GM12878 (cell line): ENCODE data around the gene ETF1. TPM values are rescaled to one million over a fixed set of nuclear protein-coding genes. Genes with fewer than 3 reads are reported as not detected.

Experiments used
- ATAC-seq: fragments of 200-7000 bp; cut with Tn5 transposase; 3 replicates; pipeline ENCODE4 v1.9.1; 2020; ENCODE audit warnings: mild to moderate bottlenecking, moderate library complexity
- BruUV-seq: library from RNA; stranded (reverse); fragments of 400-500 nt; replicated peaks from 2 replicates; lab custom pipeline; 2021; lab: Mats Ljungman, UMichigan
- CTCF ChIA-PET: fragments of 300-600 bp; sonication (Branson Sonifier 250); formaldehyde crosslinking; extraction: SDS; loops from one replicate; lab custom pipeline; 2021; ENCODE audit warnings: inconsistent platforms; lab: Yijun Ruan, JAX
- POLR2A ChIA-PET: fragments of 350-600 bp; formaldehyde crosslinking; extraction: SDS; loops from one replicate; lab custom pipeline; 2021; ENCODE audit warnings: inconsistent platforms; lab: Charles Lee
- RAD21 ChIA-PET: fragments of 300-600 bp; sonication (Branson Sonifier 250); formaldehyde crosslinking; loops from one replicate; lab custom pipeline; 2023; ENCODE audit warnings: antibody characterized with exemption; ENCODE audit not compliant: unreplicated experiment; lab: Charles Lee
- SMC1A ChIA-PET: fragments of 300-600 bp; sonication (Branson Sonifier 250); formaldehyde crosslinking; loops from one replicate; lab custom pipeline; 2023; ENCODE audit not compliant: unreplicated experiment, uncharacterized antibody; lab: Charles Lee
- DNase-seq: peaks from one replicate; pipeline ENCODE4 v3.0.0-alpha.2; 2011; ENCODE audit warnings: low read depth, low spot score
- FAIRE-seq: peaks from 3 replicates; lab custom pipeline; 2011; peaks lifted over from hg19 to GRCh38; lab: Jason Lieb, UNC
- H2AFZ ChIP-seq: 2 replicates; pipeline ENCODE4 v1.6.0; 2011; ENCODE audit warnings: low read depth, low read length, control low read depth; ENCODE audit not compliant: control insufficient read depth
- H3K27ac ChIP-seq: 2 replicates; pipeline ENCODE4 v1.5.1; 2011; ENCODE audit warnings: control low read depth; ENCODE audit not compliant: control insufficient read depth, insufficient read depth
- H3K27me3 ChIP-seq, 2 experiments: replicated peaks in 1 of 2; 2 replicates each; pipeline versions ENCODE4 v1.6.0 to v1.6.1; 2011; ENCODE audit warnings: low read length in 1 of 2; ENCODE audit not compliant: control insufficient read depth in 2 of 2, insufficient read depth in 2 of 2
- H3K36me3 ChIP-seq, 2 experiments: 2 replicates each; pipeline ENCODE4 v1.5.1; 2011; ENCODE audit warnings: low read length in 1 of 2; ENCODE audit not compliant: control insufficient read depth in 2 of 2, insufficient read depth in 2 of 2
- H3K4me1 ChIP-seq: 2 replicates; pipeline ENCODE4 v1.6.1; 2011; ENCODE audit warnings: mild to moderate bottlenecking, low read length, moderate library complexity, mixed read lengths; ENCODE audit not compliant: control insufficient read depth, insufficient read depth
- H3K4me2 ChIP-seq: 2 replicates; pipeline ENCODE4 v1.6.0; 2011; ENCODE audit warnings: control low read depth; ENCODE audit not compliant: control insufficient read depth, insufficient read depth
- H3K4me3 ChIP-seq: fragments of 200-600 bp; sonication (generic); 2 replicates; pipeline ENCODE4 v1.5.1; 2016
- H3K79me2 ChIP-seq: 2 replicates; pipeline ENCODE4 v1.6.0; 2011; ENCODE audit warnings: low read length; ENCODE audit not compliant: control insufficient read depth, insufficient read depth
- H3K9ac ChIP-seq: 2 replicates; pipeline ENCODE4 v1.8.0; 2011; ENCODE audit warnings: low read length, control low read depth, mixed read lengths; ENCODE audit not compliant: control insufficient read depth, insufficient read depth
- H3K9me3 ChIP-seq: replicated peaks from 3 replicates; pipeline ENCODE4 v1.5.1; 2011; ENCODE audit warnings: mild to moderate bottlenecking, low read length; ENCODE audit not compliant: control insufficient read depth, insufficient read depth
- H4K20me1 ChIP-seq: 2 replicates; pipeline ENCODE4 v1.6.0; 2011; ENCODE audit not compliant: control insufficient read depth, insufficient read depth
- CEBPB ChIP-seq, 2 experiments: fragments of 150-350 bp in 1 of 2; IDR thresholded peaks; 2 replicates each; pipeline ENCODE4 v1.6.1; 2012 to 2014; ENCODE audit warnings: low read depth in 2 of 2, low read length in 2 of 2, borderline replicate concordance in 1 of 2, inconsistent platforms in 1 of 2
- EZH2 ChIP-seq: IDR thresholded peaks from 2 replicates; pipeline ENCODE4 v1.6.1; 2012; ENCODE audit warnings: low read depth, mild to moderate bottlenecking, control low read depth, inconsistent platforms, low read length, borderline replicate concordance; ENCODE audit not compliant: control insufficient read depth
- POLR2A ChIP-seq: IDR thresholded peaks from 2 replicates; pipeline ENCODE4 v1.6.1; 2011; ENCODE audit warnings: low read depth, mild to moderate bottlenecking, low read length
- POLR2AphosphoS5 ChIP-seq: IDR thresholded peaks from 2 replicates; pipeline ENCODE4 v1.6.1; 2011; ENCODE audit warnings: mild to moderate bottlenecking, low read length, inconsistent platforms
- RELB ChIP-seq: fragments of 450-650 bp; IDR thresholded peaks from 2 replicates; pipeline ENCODE4 v1.6.1; 2017; ENCODE audit warnings: low read depth, mild to moderate bottlenecking, moderate library complexity
- SREBF1 ChIP-seq: IDR thresholded peaks from 2 replicates; pipeline ENCODE4 v1.6.1; 2012; ENCODE audit warnings: mild to moderate bottlenecking, low read length
- SRF ChIP-seq, 2 experiments: IDR thresholded peaks; 2 replicates each; pipeline ENCODE4 v1.6.1; 2011; ENCODE audit warnings: low read depth in 2 of 2, low read length in 2 of 2, mild to moderate bottlenecking in 1 of 2, moderate library complexity in 1 of 2
- ZBTB40 ChIP-seq: fragments of 450-650 bp; IDR thresholded peaks from 2 replicates; pipeline ENCODE4 v1.6.1; 2016; ENCODE audit warnings: mild to moderate bottlenecking, moderate library complexity, borderline replicate concordance
- WGBS: methylation state at CpG from one replicate; pipeline ENCODE4 v1.1.6; 2016; ENCODE audit warnings: low lambda C conversion rate; ENCODE audit not compliant: insufficient replicate concordance, insufficient coverage; ENCODE audit errors: missing lambda C conversion rate; 5-methylcytosine and 5-hydroxymethylcytosine counted together
- in situ Hi-C: fragments of 300-500 bp; cut with MboI; formaldehyde crosslinking; loops from 9 replicates; pipeline ENCODE4 v1.14.3; 2018; ENCODE audit warnings: mixed read lengths
- intact Hi-C: fragments of 100-400 bp; cut with micrococcal nuclease; formaldehyde crosslinking; loops from one replicate; pipeline ENCODE4 v1.14.2; 2022; ENCODE audit not compliant: unreplicated experiment
- polyA plus RNA-seq, 11 experiments: library from polyadenylated mRNA; depleted of rRNA in 4 of 11; unstranded in 6 of 11; stranded (reverse) in 5 of 11; fragments of >200 nt; fragmentation: Nextera tagmentation in 4 of 11; fragmentation: Illumina TruSeq in 1 of 11; extraction: Ambion mirVana in 4 of 11; extraction: Trizol in 1 of 11; gene quantifications; 1 replicate in 1 of 11; 2 replicates in 10 of 11; pipeline versions ENCODE4 v1.2.1 to v1.2.3, GENCODE V29; 2011 to 2016; ENCODE audit warnings: inconsistent platforms in 2 of 11, missing spikeins in 2 of 11, low read depth in 1 of 11
- total RNA-seq, 4 experiments: library from RNA; depleted of rRNA in 3 of 4; stranded (reverse); fragments of >200 nt in 3 of 4; fragmentation: Illumina TruSeq in 1 of 4; extraction: Trizol in 1 of 4; gene quantifications; 2 replicates each; pipeline versions ENCODE4 v1.2.1 to v1.2.3, GENCODE V29; 2013 to 2021
- TF ChIP-seq, protein P1 (sequence below): fragments of 150-350 bp; IDR thresholded peaks from 2 replicates; pipeline ENCODE4 v1.6.1; 2014; ENCODE audit warnings: mild to moderate bottlenecking, low read depth, low read length

The ETF1 gene
- total and polyA plus RNA-seq, 10 of the 15 experiments (the other 5 are each of a cell fraction or from before 2014, with no cell fraction given): 29.8 to 145 (median 108) TPM

DNA sequence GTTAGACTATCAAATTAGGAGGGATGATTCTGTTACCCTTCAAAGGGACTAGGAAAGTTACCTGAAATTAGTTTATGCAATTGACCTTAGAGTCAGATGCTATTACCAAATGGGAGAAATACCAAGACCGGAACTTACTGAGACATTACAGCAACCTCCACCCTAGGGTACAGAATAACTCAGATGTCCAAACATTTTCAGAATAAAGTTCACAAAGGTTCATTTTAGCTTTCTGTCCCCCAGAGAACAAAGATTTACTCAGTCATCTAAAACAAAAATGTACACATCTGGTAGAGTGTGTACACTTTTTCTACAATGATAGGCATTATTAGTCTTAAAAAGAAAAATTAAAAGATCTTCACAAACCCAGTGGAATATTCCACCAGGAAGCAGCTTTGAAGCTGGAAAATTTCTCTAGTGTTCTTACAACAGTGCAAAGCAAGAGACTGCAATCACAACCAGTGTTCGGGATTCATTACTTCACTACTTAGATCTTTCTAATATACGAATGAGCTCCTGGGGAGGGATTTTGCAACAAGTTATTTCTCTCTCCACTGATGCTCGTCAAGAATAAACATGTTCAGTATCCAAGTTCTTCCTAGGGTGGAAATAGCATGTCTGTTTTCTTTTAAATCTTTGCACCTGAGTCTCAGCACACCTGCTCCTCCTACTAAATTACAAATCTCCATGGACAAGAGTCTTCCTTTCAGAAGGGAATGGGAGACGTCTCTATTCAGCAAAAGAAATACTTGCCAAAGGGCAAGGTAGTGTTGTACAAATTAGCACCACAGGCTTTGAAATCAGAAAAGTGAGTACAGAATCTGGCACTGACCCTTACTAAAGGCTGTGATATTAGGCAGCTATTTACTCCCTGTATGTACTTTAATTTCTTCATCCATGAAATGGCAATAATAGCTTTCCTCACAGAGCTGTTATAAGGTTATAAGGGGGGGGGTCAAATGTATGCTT is 8.8 kb downstream of the ETF1 start:
- H3K79me2 ChIP-seq: peaks cover 78% of the 10 kb centered on the region
- POLR2A ChIA-PET: interaction anchor here (1.6 kb wide), 1 partner anchor 9 kb away, joined by 8 read pairs; the partner anchor contains the start of gene ETF1
- no peak overlapping the region for H3K27ac ChIP-seq
- H2AFZ ChIP-seq: no peak overlapping the region
- H3K9me3 ChIP-seq: no peaks in the 10 kb centered on the region
- H3K27me3 ChIP-seq: no peaks in the 10 kb centered on the region
- no peak for TF ChIP-seq SRF (IDR thresholded peaks at IDR 0.05; ENCODE audit: low read depth in 2 of 2, low read length in 2 of 2)
- no peak for TF ChIP-seq ZBTB40
- no peak for TF ChIP-seq POLR2A
- no peak for TF ChIP-seq EZH2
- TF ChIP-seq, protein P1, sequence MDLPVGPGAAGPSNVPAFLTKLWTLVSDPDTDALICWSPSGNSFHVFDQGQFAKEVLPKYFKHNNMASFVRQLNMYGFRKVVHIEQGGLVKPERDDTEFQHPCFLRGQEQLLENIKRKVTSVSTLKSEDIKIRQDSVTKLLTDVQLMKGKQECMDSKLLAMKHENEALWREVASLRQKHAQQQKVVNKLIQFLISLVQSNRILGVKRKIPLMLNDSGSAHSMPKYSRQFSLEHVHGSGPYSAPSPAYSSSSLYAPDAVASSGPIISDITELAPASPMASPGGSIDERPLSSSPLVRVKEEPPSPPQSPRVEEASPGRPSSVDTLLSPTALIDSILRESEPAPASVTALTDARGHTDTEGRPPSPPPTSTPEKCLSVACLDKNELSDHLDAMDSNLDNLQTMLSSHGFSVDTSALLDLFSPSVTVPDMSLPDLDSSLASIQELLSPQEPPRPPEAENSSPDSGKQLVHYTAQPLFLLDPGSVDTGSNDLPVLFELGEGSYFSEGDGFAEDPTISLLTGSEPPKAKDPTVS: no peak
- TF ChIP-seq SREBF1: no peak
- no peak for TF ChIP-seq POLR2AphosphoS5
- TF ChIP-seq CEBPB (IDR thresholded peaks at IDR 0.05; ENCODE audit: borderline replicate concordance in 1 of 2, low read depth in 2 of 2, low read length in 2 of 2): no peak
- TF ChIP-seq RELB: no peak
- H3K9ac ChIP-seq: no peak overlapping the region
- peaks cover 5 to 10% of the 10 kb centered on the region in 2 experiments; a peak in 3 of 4 replicates for H3K36me3 ChIP-seq
- SMC1A ChIA-PET: no interaction called here
- H4K20me1 ChIP-seq: peaks cover 8% of the 10 kb centered on the region
- H3K4me1 ChIP-seq: no peaks in the 10 kb centered on the region
- no peak overlapping the region for H3K4me3 ChIP-seq
- CTCF ChIA-PET: interaction anchor here (0.9 to 2.1 kb wide), 3 partner anchors 31 to 84 kb away, joined by 3 to 4 read pairs (median 3); no protein-coding TSS in a partner anchor
- BruUV-seq: TSS peak; percentile 15
- RAD21 ChIA-PET: no interaction called here
- DNase-seq (no peak), FAIRE-seq (no peak), ATAC-seq (no peak)
- H3K4me2 ChIP-seq: no peak overlapping the region
- in situ Hi-C loops: no loop called here
- 98% methylated on average over 5 of the region's 5 CpGs for WGBS
- intact Hi-C loops: no loop called here
